ENCODE measurements around the gene MOV10L1. TPM values are rescaled to one million over a fixed set of nuclear protein-coding genes. Genes with fewer than 3 reads are reported as not detected.

Gene MOV10L1
- total RNA-seq, 6 experiments from 2014 or later, result 0.21 to 0.31 (median 0.24) TPM; not detected in 2

GRCh38 chr22:50153056-50153755, 63.4 kb downstream of the MOV10L1 start:
- no peak for TF ChIP-seq POLR2A (IDR thresholded peaks at IDR 0.05)
- TF ChIP-seq CTCF (IDR thresholded peaks at IDR 0.05), result no peak
- Histone ChIP-seq H3K27me3 (no peaks in the 10 kb centered on the region), H3K4me3 (no peak overlapping the region), H3K4me1 (peaks cover 0 to 4% (median 0%) of the 10 kb centered on the region in 4 donors), H3K27ac (no peak overlapping the region), H3K9me3 (no peaks in the 10 kb centered on the region), H3K36me3 (no peaks in the 10 kb centered on the region)
- 56% methylated on average over 5 of the region's 25 CpGs for WGBS (ENCODE audit: insufficient coverage, low coverage, low lambda C conversion rate, missing lambda C conversion rate)
- ATAC-seq (no peak), DNase-seq (no peak)
- intact Hi-C loops (cut with DNase I), result loop anchor here in 1 of 2 donors (5.0 kb wide), 1 partner anchor 54 kb away; no protein-coding TSS in a partner anchor

- DNase-seq (no peak), ATAC-seq (no peak)
- 63% methylated on average over 4 of the region's 7 CpGs for WGBS (ENCODE audit: insufficient coverage, low coverage, low lambda C conversion rate, missing lambda C conversion rate)
- Histone ChIP-seq H3K27ac (no peak overlapping the region), H3K27me3 (no peaks in the 10 kb centered on the region), H3K4me1 (peaks cover 0 to 4% (median 0%) of the 10 kb centered on the region in 4 donors), H3K36me3 (no peaks in the 10 kb centered on the region), H3K9me3 (no peaks in the 10 kb centered on the region), H3K4me3 (no peak overlapping the region)
- TF ChIP-seq POLR2A (IDR thresholded peaks at IDR 0.05), result no peak
- TF ChIP-seq CTCF (IDR thresholded peaks at IDR 0.05), result no peak
- intact Hi-C loops (cut with DNase I), result loop anchor here in 1 of 2 donors (5.0 kb wide), 1 partner anchor 54 kb away; no protein-coding TSS in a partner anchor
Measured at GRCh38 chr22:50153756-50154140, 63.9 kb downstream of the MOV10L1 start.

GRCh38 chr22:50157709-50158375, 68.0 kb downstream of the MOV10L1 start:
- H3K36me3 ChIP-seq, result no peaks in the 10 kb centered on the region
- H3K27me3 ChIP-seq, result no peaks in the 10 kb centered on the region
- no peak for DNase-seq
- intact Hi-C loops (cut with DNase I), result no loop called here
- TF ChIP-seq POLR2A (IDR thresholded peaks at IDR 0.05) (no peak), CTCF (IDR thresholded peaks at IDR 0.05) (no peak)
- WGBS (ENCODE audit: insufficient coverage, low coverage, low lambda C conversion rate, missing lambda C conversion rate), result 78% methylated on average over 8 of the region's 21 CpGs
- H3K4me3 ChIP-seq, result no peak overlapping the region
- H3K4me1 ChIP-seq, result no peaks in the 10 kb centered on the region
- no peak overlapping the region for H3K27ac ChIP-seq
- ATAC-seq, result no peak
- H3K9me3 ChIP-seq, result no peaks in the 10 kb centered on the region

GRCh38 chr22:50160947-50161346, 71.1 kb downstream of the MOV10L1 start:
- Histone ChIP-seq H3K27ac (no peak overlapping the region), H3K4me1 (no peaks in the 10 kb centered on the region), H3K9me3 (no peaks in the 10 kb centered on the region), H3K4me3 (no peak overlapping the region), H3K27me3 (no peaks in the 10 kb centered on the region), H3K36me3 (no peaks in the 10 kb centered on the region)
- ATAC-seq, result no peak
- 88% methylated on average over 2 of the region's 7 CpGs for whole genome bisulfite sequencing (ENCODE audit: insufficient coverage, low coverage, low lambda C conversion rate, missing lambda C conversion rate)
- no peak for DNase-seq
- no peak for TF ChIP-seq CTCF (IDR thresholded peaks at IDR 0.05)
- intact Hi-C loops (cut with DNase I), result no loop called here
